Forelimb muscle (tissue), 1 donor: ENCODE data around the gene CHDH. TPM values are rescaled to one million over a fixed set of nuclear protein-coding genes. Genes with fewer than 3 reads are reported as not detected.

Experiments used
- DNase-seq: peaks from one replicate; pipeline ENCODE4 v3.0.0-alpha.2; 2013; ENCODE audit warnings: low read depth
- polyA plus RNA-seq: library from polyadenylated mRNA; unstranded; fragments of 120-200 nt; gene quantifications from one replicate; pipeline ENCODE4 v1.2.1, GENCODE V29; 2013; ENCODE audit not compliant: insufficient read length

CHDH gene
- polyA plus RNA-seq, 1 donor = 1.00 TPM

DNA sequence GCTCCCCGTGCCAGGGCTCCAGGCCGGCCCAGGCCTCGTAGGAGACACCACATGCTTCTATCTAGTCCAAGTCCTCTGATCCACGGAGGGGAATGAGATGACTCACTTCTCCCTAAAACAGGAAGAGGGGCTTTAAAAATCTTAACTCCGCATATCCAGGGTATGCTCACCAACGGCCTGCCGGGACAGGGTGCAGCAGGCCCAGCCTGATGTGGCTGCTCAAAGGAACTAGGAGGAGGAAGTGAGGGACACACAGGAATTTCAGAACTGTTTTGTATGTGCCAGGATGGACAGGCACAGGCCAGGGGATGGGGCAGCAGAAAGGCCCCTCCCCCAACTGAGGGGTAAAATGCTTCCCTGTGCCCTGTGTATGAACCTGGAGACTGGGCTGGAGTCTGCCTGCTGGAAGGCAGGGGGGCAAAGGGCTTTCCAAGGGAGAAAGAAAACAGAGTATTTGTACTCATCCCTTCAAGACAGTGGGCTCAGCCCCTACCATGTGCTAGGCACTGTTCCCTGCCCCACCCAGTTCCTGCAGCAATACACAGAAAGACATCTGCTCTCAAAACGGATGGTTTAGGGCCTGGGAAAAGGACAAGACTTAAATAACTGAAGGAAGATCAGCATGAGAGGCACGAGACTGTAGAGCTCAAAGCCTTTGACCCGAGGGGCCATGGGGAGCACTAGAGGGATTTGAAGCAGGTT, 22.1 kb downstream of the CHDH start:
- DNase-seq = no peak

- DNase-seq = no peak
Measured at GRCh38 chr3:53823026-53823955, 22.9 kb downstream of the CHDH start.

DNA sequence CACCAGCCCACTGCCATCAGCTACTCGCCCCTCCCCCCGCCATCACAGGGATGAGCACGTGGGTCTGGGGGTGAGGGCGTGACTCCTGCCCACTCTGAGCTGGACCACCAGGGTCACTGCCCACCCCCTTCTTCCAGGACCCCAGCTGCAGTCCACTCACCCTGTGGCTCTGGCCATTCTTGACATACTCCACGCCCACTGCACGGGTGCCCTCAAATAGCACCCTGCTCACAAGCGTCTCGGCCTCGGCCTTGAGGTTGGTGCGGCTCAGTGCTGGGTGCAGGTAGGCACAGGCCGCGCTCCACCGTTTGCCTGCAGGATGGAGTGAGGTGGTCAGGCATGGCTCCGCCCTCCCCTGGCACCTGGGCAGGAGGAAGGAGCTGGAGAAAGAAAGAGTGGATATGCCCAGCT, 23.9 kb downstream of the CHDH start:
- DNase-seq = no peak

GRCh38 chr3:53821631-53822121, 24.5 kb downstream of the CHDH start:
- DNase-seq = no peak

DNA sequence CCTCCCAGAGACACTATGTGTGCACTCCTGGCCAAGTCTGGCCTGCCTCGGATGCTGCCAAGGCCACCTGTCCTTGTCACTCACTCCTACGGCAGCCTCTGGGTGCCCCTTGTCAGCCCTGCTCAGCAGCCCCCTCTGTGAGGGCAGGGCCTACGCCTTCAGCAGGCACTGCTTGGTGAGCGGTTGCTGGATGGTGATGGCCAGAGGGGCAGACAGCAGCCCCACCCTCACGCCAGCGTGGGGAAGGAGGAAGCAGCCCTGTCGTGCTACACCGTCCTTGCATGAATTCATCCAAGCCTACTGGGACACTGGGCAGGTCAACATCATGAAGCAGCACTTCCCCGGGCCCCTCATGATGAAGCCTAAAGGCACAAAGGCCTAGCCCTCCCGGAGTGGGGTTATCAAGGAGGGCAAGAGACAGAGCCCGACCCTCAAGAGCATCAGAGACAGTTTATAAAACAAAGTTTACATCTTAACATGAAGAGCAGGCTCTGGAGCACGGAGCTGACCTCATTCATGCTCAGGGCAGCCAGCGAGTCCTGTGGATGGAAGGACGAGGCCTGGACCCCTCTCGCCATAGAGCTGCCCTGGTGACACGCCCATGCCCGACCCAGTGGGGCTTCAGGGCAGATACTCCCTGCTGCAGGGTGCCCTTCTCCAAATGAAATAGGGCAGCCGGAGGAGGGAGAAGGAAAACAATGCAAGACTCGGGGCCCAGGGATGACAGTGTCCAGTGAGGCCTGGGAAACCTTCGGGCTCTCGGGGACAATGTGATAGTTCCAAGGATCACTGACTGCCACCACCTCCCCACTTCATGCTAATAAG, 25.3 kb downstream of the CHDH start:
- DNase-seq = no peak

DNA sequence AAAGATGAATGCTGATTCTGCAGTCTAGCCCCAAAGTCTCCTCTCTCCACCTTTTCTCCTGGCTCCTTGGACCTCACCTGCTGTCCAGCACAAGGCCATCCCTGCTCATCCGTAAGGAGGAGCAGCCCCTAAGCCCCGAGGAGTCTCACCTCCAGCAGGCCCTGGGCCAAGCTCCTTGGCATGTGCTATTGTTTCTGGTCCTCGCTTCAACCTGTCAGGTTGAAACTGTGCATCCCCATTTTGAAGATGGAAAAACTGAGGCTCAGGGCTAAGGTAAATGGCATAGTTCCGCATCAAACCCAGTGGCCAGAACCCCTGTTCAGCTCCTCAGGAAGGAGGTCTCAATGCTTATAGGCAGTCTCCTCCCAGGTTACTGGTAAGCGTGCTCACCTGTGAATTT, 26.1 kb downstream of the CHDH start:
- DNase-seq = no peak

GRCh38 chr3:53819163-53819868, 26.9 kb downstream of the CHDH start:
- no peak for DNase-seq

- no peak for DNase-seq
Measured at GRCh38 chr3:53818221-53819162, 27.7 kb downstream of the CHDH start.

- DNase-seq = no peak
Measured at GRCh38 chr3:53817809-53818208, 28.4 kb downstream of the CHDH start.

GRCh38 chr3:53817211-53817610, 29.0 kb downstream of the CHDH start:
- no peak for DNase-seq

- DNase-seq = no peak
Measured at GRCh38 chr3:53816425-53816824, 29.8 kb downstream of the CHDH start.

DNA sequence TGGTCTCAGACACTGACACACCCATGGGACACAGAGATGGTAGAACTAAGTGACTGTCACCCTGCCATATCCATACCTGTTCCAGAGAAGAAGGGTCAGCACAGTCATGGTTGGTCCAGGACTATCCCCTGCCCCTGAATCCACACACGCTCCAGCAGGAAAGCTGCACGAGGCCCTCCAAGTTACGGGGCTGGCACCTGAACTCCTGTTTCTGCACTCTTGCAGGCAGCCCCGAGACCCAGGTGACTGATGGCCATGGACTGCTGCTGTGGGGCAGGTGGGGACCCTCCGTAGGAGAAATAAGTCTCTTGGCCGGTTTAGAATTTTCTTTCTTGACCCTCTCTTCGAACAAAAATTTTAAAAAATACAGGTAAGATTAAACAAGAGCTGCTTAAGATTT, 30.6 kb downstream of the CHDH start:
- no peak for DNase-seq

DNA sequence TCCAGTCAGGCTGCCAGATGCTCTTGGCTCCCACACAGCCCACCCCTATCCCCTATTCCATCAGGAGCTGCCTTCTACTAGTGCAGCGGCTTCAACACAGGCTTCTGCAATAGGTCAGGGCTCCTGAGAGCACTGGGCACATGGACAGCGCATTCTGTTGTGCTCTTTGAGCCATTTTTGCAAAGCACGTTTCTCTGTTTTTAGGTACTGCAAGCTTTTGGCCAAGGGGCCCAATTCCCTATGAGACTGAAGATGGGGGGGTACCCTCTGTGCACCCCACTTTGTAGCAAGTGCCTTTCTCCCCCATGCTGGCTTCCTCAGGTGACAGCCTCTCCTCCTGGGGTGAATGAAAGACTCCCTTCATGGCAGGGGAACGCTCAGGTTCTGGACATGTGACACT, 31.2 kb downstream of the CHDH start:
- no peak for DNase-seq

- DNase-seq = no peak
Measured at GRCh38 chr3:53813876-53814275, 32.3 kb downstream of the CHDH start.

- no peak for DNase-seq
Measured at GRCh38 chr3:53813229-53813628, 33.0 kb downstream of the CHDH start.

GRCh38 chr3:53812434-53812833, 33.8 kb downstream of the CHDH start:
- DNase-seq = no peak

DNA sequence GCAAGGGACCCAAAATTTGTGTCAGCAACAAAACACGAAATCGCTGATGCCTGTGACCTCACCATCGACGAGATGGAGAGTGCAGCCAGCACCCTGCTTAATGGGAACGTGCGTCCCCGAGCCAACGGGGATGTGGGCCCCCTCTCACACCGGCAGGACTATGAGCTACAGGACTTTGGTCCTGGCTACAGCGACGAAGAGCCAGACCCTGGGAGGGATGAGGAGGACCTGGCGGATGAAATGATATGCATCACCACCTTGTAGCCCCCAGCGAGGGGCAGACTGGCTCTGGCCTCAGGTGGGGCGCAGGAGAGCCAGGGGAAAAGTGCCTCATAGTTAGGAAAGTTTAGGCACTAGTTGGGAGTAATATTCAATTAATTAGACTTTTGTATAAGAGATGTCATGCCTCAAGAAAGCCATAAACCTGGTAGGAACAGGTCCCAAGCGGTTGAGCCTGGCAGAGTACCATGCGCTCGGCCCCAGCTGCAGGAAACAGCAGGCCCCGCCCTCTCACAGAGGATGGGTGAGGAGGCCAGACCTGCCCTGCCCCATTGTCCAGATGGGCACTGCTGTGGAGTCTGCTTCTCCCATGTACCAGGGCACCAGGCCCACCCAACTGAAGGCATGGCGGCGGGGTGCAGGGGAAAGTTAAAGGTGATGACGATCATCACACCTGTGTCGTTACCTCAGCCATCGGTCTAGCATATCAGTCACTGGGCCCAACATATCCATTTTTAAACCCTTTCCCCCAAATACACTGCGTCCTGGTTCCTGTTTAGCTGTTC, 34.9 kb downstream of the CHDH start:
- DNase-seq = no peak

- no peak for DNase-seq
Measured at GRCh38 chr3:53809764-53810400, 36.3 kb downstream of the CHDH start.

DNA sequence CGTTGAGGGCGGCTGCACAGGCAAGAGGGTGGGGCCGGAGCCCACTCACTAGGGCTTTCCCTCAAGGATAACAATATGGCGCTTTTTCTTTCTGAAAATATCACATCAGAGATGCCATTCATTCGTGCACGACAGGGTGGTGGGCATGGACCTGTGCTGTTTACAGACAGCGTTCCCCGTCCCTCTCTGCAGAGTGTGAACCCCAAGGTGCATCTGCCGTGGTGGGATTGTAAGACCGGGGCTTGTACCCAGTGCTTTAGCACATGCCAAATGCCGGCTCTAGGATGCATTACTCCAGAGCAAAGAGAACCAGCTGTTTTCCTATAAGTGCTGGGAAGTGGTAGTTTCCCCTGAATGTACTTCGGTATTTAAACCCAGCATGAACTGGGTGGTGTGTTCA, 37.0 kb downstream of the CHDH start:
- no peak for DNase-seq
